Activated CD8-positive, alpha-beta memory T cell treated with anti-CD3 and anti-CD28 coated beads, Interleukin-2, amount 50 U/mL, for 1 hour (primary cell): Measurements from ENCODE around the gene FCHSD2.
"Not testable (repeated sequence)": the region's sequence is repeated elsewhere in the genome, so short reads cannot be mapped to it uniquely, and the experiment has no call there.

ENCODE experiments used
- DNase-seq: peaks from one replicate; pipeline ENCODE4 v3.0.0-alpha.2; 2020; ENCODE audit errors: extremely low read depth

Gene FCHSD2

DNA sequence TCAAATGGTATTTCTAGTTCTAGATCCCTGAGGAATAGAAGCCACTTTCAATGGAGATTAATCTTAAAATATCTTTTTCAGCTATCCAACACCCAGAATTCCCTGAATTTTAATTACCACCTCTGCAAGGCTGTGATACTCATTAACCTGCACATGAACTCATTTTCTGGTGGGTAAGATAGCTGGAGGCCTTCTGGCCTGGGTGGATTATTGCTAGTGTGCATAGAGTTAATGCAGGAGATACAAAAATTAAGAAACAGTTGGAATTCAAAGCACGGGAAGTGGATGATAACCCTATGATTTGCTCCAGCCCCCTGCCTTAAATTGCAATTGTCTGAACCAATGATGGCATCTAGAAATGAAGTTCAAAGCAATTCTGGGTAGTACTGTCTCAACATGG, 212.9 kb downstream of the FCHSD2 start:
- no peak for DNase-seq

GRCh38 chr11:72927380-72927779, 214.7 kb downstream of the FCHSD2 start:
- no peak for DNase-seq

DNA sequence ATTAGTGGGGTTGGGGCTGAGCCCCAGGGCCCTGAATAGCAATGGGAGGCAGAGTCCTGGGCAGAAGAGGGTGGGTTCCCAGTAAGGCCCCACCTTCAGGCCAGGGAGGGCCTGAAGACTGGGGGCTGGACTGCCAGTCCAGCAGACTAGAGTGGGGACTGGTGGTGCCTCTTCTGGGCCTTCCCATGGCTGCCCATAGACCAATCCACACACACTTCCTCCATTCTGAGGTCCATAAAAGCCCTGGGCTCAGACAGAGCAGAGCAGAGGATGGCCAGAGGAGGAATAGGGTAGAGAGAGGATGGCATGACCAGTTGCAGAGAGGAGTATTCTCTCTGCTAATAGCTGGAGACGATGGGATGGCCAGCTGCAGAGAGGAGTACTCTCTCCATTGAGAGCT, 216.0 kb downstream of the FCHSD2 start:
- DNase-seq: no peak

DNA sequence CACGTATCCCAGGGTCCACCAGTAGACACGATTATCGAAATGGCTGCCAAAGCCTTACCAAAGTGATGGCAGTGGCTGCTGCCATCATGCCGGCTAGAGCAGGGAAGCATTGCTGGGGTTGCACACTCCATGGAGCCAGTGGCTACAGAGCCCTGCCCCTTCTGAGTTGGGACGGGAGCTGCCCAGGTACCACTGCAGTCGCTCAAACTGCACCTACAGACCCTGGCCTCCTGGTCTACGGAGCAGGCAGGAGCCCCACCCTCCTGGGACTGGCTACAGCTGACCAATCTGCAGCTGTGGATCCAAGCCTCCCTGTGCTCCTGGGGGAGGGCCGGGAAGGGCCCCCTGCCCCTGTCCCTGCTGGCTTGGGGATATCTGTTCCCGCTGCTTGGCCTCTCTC, 216.5 kb downstream of the FCHSD2 start:
- DNase-seq: no peak

GRCh38 chr11:72924568-72925190, 217.4 kb downstream of the FCHSD2 start:
- no peak for DNase-seq

GRCh38 chr11:72921028-72921716, 220.9 kb downstream of the FCHSD2 start:
- no peak for DNase-seq

- no peak for DNase-seq
Measured at GRCh38 chr11:72920001-72920400, 222.1 kb downstream of the FCHSD2 start.

GRCh38 chr11:72918851-72919250, 223.3 kb downstream of the FCHSD2 start:
- DNase-seq: no peak

GRCh38 chr11:72912253-72912652, 229.9 kb downstream of the FCHSD2 start:
- DNase-seq: no peak

DNA sequence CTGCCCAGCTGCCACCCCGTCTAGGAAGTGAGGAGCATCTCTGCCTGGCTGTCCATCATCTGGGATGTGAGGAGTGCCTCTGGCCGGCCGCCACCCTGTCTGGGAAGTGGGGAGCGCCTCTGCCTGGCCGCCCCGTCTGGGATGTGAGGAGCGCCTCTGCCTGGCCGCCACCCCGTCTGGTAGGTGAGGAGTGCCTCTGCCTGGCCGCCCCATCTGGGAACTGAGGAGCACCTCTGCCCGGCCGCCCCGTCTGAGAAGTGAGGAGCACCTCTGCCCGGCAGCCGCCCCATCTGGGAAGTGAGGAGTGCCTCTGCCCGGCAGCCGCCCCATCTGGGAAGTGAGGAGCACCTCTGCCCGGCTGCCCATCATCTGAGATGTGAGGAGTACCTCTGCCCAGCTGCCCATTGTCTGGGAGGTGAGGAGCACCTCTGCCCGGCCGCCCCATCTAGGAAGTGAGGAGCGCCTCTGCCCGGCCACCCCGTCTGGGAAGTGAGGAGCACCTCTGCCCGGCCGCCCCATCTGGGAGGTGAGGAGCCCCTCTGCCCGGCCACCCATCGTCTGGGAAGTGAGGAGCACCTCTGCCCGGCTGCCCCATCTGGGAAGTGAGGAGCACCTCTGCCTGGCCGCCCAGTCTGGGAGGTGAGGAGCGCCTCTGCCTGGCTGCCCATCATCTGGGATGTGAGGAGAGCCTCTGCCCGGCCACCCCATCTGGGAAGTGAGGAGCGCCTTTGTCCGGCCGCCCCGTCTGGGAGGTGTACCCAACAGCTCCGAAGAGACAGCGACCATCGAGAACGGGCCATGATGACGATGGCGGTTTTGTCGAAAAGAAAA, 232.3 kb downstream of the FCHSD2 start:
- not testable (repeated sequence) for DNase-seq

GRCh38 chr11:72908032-72908676, 234.0 kb downstream of the FCHSD2 start:
- no peak for DNase-seq

GRCh38 chr11:72904016-72904415, 238.1 kb downstream of the FCHSD2 start:
- no peak for DNase-seq

DNA sequence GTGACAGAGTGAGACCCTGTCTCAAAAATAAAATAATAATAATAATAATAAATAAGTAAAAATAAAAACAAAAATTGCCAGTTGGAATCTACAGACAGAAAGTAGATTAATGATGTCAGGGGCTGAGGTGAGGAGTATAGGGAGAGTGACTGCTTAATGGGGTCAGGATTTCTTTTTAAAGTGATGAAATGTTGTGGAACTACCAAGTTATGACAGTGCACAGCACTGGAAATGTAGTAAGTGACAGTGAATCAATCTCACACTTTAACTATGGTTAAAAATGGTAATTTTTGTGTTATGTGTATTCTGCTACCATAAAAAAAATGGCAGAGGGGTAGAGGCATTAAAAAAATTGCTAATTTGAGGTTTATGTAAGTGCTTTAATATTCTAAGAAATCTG, 240.7 kb downstream of the FCHSD2 start:
- no peak for DNase-seq

DNA sequence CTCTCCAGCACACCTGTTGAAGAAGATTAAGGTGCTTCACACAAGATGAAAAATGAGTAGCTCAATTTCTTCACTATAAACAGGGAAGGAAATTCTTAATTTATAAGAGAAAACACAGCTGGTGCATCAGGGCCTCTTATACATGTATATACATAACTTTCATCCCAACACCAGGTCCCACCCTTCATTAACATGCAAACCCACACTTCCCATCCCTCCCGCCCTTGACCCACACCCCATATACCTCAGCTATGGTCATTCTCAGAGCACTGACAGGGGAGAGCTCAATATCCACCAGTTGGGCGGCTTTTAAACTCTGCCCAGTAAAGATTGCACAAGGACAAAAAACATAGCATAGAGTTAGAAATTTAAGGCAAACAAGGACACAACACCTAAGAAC, 242.1 kb downstream of the FCHSD2 start:
- DNase-seq: no peak

DNA sequence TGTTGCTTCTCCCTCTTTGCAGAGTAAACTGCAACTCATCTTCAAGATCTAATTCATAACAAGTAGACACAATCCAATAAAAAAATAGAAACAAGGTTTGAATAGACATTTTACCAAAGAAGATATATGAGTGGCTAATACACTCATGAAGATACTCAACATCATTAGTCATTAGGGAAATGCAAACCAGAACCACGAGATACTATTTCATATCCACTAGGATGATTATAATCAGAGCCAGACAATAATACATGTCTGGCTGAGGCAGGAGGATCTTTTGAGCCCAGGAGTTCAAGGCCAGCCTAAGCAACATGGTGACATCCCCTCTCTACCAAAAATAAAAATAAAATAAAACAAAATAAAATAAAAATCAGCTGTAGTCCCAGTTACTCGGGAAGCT, 242.9 kb downstream of the FCHSD2 start:
- no peak for DNase-seq

DNA sequence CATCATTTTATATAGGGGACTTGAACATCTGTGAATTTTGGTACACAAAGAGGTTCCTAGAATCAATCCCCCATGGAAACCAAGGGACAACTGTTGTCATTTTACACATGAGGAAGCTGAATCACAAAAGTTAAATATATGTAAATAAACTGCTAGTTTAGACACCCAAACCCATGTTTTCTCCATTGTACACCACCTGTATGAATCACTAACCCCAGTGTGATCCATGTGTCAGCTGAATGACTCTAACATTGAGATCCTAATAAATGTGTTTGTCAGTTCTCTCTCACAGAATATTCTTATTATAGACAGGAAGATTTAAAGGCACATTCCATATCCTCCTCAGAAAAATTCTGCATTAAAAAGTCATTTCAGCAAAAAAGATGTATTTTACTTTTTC, 244.6 kb downstream of the FCHSD2 start:
- no peak for DNase-seq

DNA sequence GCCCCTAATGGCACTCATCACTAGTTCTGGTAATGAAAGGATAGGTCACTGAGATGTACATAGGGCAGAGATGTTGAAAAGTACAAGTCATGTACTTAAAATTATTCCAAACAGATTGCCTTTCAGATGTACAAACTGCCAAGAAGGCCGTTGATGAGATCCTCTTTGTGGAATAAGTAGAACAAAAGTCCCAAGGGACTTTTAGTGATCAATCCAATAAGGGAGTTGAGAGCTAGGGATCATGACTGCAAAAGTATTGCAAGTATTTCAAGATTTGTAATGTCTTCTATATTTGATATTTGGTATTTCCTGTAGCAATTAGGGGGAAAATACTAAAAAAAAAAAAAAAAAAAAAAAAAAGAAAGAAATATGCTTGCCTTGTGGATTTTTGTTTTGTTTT, 245.7 kb downstream of the FCHSD2 start:
- DNase-seq: no peak

DNA sequence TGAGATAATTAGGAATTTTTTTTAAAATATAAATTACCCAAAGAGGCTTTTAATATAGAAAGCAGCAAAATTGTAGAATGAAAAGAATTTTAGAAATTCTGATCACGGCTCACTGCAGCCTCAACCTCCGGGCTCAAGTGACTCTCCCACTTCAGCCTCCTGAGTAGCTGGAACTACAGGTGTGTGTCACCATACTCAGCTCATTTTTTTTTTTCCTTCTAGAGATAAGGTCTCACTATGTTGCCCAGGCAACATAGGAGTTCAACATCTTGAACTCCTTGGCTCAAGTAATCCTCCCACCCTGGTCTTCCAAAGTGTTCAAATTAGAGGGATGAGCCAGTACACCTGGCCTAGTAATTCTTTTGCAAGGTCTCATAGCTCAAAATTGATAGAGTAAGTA, 251.2 kb downstream of the FCHSD2 start:
- DNase-seq: no peak

DNA sequence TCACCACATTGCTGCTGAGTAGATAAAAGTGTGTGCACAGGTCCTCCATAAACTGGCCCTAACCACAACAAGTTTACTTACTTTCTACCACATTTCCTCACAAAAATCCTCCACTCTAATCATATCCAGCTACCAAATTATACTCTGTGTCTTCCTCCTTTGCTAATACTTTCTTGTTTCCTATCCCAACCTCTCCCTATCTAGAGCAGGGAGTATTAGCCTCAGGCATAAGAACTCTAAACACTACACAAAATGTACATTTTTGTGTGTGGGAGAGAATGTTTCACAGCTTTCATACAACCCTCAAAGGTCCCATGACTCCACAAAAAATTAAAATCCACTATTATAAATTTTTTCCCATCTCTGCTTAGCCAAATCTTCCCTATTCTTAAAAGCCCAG, 255.5 kb downstream of the FCHSD2 start:
- no peak for DNase-seq

DNA sequence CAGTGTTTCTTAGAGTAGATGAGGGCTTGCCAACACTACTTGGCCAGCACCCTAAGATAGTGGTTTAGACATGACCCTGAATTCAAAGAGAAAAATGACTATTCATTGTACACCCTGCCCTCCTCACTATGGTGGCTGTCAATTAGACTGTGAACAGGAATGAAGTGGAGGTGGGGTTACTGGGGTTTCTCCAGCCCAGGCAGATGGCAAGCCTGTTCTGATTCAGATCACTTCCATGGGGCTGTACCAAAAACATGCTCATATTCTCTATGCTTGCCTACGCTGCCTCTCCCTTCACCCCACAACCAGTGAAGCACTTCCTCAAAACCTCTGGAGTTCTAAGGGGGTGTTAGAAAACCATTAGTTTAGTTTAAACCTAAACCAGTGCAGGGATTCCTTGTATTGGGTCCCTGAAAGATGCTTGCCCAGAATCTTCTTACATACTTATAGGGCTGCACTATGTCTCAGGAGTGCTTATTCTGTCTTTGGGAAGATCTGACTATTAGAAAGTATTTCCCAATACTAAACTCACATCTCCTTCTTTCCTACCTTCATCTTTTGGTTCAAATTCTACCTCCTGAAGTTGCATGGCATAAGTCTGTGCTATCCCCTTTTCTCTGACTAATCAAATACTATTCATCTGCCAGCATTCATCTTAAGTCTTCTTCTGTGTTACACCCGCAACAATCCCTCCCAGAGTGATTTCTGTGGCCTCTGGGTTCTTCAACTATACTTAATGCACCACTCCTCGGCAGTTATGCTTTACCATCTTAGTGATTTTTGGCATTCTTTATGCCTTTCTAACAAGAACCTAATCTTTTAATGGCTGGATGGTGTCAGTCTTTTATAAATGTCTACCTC, 256.1 kb downstream of the FCHSD2 start:
- DNase-seq: no peak

GRCh38 chr11:72876147-72876546, 266.0 kb downstream of the FCHSD2 start:
- DNase-seq: no peak
